Midbrain (tissue), 1 donor: ENCODE results near the gene PTTG1.
A peak's percentile ranks its signal among the peaks of the same experiment; 100 is the strongest.

Source experiments
- DNase-seq: peaks from one replicate; lab custom pipeline; 2025; lab: John Stamatoyannopoulos, UW

Gene PTTG1

DNA sequence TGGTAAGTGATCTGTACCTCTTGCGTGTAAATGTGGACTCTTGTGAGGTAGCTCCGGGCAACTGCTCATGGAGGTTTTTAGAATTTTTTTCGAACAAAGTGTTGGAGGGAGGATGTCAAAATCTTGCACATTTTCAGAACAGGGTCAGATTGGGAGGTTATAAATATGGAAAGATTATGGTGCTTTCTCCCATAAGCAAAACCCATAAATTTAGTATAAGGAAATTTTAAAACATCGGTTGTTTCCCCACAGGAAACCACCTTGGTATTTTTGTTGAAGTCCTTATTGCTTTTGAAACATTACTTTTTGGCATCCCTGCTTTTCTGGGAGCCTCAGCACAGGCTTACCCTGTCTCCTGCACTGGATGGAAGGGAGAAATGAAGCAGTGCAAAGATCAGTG is 33.9 kb downstream of the PTTG1 start:
- no peak for DNase-seq

DNA sequence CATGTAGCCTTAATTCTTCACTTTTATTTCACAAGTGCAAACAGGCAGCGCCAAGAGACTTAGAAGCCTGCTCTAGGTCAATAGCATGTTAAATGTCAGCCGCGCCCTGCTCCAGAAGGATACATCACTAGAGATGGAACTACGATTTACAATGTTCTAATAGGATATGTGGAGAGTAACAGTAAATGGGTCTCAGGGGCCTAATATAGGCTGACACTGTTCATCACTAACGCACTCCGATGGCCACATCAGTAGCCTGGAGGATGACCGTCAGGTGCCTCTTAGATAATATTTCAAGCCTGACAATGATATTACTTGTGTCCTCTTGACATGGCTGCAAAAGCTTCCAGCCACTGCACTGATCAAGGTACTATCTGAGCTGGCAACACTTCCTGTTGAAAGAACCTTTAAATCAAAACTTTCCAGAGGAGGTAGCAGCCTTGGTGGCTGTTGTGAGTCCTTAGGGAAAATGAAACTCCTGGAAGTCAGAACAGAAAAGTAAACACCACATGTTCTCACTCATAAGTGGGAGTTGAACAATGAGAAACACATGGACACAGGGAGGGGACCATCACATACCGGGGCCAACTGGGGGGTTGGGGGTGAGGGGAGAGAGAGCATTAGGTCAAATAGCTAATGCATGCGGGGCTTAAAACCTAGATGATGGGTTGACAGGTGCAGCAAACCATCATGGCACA is 35.0 kb downstream of the PTTG1 start:
- no peak for DNase-seq

DNA sequence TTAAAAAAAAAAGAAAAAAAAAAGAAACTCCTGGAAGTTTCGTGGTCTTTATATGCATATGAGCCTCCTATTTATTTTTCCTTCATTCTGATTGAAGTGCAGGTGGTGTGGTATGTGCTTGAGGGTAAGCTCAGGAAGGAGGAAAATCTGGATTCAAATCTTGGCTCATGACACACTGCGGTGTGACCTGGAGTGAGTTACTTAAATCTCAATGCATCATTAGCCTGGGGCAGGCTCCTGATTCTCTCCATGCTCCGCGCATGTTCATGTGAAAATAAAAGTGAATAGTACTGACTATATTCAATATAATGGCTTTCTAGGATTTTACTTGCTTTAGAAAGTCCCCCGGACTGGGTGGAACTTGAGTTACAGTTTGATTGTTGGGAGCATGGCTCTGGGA is 35.6 kb downstream of the PTTG1 start:
- DNase-seq, result no peak

DNA sequence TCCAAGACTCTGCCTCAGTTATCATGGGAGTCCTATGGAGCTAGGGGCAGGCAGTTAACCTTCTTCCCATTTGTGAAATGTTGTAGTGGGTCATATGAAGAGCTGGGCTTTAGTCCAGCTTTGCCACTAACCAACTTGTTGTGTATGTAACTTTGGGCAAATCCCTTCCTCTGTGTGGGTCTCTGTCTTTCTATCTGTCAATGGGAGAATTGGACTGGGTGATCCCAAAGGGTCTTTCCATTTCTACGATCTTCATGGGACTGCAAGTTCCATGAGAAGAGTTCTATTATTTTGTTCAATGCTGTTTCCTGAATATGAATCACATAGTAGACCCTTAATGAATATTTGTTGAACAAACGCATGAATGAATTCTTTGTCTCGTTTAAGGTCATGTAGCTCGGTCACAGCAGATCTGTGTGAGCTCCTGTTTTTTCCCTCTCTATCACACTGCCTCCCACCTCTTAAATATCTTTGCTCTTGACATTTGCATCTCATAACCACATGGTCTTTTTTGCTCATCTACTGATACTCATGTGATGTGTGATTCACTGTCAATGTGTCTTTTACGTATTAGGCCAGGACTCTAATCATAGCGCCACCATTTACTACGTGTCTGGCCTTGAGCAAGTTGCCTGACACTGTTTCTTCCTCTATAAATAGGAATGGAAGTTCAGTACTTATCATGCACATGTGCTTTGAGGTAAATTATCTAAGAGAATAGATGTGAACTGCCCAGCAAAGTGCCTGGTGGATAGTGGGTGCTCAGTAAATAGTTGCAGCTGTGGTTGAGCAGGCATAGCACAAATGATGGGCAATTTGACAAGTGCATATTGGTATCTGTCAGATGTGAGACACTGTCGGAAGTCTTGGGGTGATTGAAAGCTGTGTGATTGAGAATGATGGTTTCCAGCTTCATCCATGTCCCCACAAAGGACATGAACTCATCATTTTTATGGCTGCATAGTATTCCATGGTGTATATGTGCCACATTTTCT is 37.4 kb downstream of the PTTG1 start:
- DNase-seq, result no peak

DNA sequence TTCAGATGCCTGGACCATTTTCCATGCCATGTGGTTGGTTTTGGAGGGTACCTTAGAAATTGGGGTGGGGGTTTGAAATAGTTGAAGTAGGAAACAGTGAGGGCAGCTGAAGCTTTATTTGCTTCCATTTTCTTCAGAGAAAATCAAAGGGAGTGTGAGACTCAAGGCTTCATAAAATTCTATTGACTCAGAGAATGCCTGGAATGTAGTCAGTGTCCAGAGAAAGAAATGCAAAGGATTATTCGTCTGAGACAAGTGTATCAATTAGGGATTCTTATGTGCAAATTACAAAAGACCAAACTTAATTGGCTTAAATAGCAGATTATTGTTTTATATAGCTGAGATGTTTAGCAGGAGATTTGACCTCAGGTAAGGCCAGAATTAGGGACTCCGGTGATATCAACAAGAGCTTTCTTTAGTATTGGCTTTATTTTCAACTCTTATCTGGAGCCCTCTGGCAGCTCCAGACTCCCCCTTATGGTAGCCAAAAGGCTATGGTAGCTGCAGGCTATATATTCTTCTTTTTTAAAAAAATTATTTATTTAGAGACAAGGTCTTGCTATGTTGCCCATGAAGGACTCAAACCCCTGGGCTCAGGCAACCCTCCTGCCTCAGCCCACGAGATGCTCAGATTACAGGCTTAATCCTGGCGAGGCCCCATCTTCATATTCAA is 38.9 kb downstream of the PTTG1 start:
- DNase-seq, result no peak

DNA sequence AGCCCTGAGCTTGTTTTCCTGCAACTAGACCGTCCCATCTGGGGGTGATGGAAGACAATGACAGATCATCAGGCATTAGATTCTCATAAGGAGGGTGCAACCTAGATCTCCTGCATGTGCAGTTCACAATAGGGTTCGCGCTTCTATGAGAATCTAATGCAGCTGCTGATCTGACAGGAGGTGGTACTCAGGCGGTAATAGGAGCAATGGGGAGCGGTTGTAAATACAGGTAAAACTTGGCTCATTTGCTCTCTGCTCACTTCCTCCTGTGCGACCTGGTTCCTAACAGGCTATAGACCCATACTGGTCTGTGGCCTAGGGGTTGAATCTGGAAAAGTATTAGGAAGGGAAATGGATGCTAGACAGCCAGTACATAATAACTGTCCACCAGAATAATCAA is 39.7 kb downstream of the PTTG1 start:
- no peak for DNase-seq

DNA sequence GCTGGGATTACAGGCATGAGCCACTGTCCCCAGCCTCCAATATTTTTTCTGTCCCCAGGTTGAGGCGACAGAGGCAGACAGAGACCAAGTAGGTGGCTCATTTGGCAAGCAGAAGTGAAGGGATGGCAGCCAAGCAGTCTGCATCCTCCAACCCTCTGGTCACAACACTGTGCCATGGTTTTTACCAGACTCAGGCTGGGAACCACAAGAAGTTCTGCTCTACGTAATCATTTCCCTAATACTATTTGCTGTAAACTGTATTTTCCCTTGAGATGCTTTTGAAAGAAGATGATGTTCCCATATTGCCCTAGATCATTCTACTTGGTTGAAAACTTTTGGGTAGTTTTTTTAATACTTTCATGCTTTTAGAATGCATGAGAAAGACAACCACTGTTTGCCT is 40.5 kb downstream of the PTTG1 start:
- no peak for DNase-seq

DNA sequence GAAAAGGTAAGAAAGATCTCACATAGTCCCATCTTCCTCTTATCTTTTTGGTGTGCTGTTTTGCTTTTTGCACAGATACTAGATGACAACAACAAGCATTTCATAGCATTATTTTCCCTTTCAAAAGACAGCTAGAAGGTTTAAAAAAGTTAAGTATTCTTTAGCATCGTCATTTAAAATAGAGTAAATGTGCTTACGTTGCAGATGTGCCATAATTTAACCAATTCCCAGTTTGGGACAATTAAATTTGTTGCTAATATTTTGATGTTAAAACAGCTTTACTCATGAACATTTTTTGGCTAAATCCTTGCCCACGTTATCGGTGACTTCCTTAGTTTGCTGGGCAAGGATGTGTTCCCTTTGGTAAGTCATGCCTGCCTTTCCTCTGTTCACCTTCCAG is 41.6 kb downstream of the PTTG1 start:
- no peak for DNase-seq

DNA sequence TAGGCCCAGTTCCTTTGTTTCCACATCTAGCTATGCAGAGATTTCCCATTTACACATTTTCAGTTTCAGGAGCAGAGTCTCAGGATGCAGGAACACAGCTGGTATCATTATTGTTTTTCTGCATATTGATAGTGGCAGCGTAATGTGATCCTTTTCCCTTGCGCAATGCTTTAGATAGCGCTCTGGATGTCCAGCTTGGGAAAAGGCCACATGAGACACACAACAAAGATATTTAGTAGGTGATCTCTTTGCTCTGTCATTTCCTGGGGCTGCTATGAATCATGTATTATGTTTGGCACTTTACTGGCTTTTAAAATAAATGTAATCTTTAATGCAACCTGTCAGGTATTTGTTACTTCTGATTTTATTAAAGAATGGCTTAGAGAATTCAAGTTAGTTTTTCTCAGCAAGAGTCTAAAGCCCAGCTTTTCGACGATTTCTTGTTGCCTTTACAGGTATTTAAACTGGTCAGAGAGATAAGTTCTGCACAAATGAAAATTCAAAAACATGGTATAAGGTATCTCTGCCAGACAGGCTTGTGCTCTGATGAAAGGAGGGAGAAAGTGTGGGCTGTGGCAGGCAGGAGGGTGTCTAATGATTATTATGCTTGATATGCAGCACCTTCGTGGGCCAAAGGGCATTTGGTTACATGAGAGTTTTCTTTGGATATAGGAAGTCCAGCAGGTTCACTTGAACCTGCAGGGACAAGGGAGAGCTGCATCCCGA is 42.2 kb downstream of the PTTG1 start:
- DNase-seq, result no peak

DNA sequence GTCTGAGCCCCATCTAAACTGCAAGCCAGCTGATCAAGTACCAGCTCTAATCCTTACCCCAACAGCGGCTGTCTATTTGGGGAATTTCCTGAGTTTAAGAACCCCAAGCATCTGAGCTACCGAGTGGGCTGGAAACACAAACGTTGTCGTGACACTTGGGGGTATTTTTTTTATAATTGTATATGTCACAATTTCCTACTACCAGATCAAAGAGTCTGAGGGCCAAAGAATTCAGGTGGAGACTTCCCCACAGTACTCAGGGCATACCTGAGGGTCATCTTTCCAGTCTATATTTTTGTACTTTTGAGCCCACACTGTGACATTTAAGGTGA is 42.8 kb downstream of the PTTG1 start:
- DNase-seq, result no peak

DNA sequence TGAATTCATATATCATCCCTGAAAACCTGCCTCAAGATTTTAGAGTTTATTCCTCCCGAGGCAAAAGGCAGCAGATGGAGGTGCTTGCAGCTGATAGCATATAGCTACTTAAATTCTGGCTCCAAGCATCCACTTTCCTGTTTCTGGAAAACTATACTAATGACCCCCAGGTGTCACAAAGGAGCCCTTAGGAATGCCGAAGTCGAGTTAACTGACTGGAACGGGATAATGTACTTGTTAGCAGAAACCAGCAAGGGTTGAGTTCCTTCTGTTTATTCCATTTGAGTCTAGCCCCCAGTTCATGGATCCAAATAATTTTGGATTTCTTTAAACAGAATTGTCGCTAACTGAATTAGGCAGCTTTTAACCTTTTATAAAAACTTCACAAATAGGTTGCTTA is 44.5 kb downstream of the PTTG1 start:
- no peak for DNase-seq

DNA sequence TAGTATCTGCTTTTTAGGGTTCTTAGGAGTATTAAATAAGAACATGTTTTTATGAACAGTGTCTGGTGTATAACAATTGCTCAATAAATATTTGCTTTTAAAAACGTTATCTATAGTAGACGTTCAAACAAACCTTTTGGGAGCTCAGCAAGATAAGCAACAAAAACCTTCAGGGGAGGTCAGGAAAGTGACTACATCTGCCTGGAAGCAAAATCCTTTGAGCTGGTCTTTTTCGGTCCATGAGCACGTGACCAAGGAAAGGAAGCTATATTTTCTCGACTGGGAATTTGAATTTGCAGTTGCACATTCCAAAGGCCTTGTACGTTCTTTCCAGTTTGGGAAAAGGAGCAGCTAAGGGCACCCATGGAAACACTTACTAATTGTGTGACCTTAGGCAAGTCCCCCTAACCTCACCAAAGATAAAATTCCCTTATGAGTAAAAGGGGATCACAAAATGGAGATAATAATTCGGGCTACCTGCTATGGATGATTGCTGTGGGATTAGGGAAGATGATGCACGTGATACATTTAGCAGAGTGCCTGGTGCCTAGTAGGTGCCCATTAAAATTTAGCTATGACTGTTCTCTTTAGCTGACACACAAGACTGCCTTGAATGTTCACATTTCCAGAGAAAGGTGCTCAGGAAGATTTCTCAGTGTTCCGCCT is 45.4 kb downstream of the PTTG1 start:
- DNase-seq, result peak; percentile 3

DNA sequence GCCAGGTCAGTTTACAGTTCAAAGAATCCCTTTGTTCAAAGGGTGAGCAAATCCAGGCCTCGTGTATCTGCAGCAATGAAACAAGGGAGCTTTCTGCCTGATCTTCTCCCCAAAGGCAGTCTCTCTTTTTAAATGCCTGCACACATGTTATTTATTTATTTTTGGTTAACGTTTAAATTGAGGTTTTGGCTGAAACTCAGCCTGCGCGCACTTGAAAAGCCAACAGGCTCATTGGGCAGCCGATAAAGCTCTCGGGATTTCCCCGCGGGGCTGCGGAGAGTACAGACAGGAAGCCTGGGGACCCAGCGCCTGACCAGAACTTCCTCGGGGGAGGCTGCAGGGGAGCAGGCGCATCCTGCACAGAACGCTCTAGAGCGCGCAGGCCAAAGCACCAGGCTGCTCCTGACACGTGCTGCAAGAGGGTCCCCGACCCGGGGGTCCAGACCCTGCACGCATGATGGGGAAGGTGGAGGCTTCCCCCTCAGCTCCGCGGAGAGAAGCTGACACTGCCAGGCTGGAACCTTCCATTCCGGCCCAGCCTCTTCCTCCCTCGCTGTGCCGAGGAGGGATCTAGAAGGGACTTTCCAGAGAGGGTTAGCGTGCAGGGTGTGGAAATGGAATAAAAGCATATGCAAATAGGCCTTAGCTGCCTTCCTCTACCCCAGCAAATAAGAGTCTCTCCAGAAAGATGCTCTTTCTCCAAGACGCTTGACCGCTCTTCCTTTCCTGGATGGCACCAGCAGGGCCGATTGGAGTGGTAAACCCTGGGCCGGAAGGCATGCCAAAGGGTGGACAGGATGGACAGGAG is 46.1 kb downstream of the PTTG1 start:
- no peak for DNase-seq

DNA sequence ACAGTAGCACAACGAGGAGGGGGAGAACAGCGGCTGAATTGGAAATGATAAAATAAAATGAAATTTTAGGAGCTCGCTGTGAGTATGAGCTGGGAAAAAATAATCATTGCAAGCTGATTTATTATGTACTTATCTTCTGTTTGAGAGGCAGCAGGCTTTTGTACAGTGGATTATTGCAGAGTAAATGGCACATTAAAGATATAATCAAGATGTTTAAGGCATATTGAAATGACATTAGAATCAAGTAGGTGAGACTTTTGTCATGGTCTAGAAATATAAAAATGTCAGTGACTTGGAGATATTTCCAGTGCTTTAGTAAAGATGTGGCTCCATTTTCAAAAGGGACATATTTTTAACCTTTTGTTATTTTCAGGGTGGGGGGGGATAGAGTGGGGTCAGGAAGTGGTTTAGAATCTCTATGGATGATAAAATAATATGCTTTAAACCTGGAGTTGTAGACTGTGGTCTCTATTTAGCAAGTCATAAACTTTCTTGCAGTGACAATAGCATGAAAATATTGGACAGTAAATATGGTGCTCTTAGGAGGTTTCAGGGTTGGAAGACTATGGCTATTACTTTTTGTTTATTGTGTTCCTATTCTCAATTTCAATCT is 46.8 kb downstream of the PTTG1 start:
- no peak for DNase-seq

DNA sequence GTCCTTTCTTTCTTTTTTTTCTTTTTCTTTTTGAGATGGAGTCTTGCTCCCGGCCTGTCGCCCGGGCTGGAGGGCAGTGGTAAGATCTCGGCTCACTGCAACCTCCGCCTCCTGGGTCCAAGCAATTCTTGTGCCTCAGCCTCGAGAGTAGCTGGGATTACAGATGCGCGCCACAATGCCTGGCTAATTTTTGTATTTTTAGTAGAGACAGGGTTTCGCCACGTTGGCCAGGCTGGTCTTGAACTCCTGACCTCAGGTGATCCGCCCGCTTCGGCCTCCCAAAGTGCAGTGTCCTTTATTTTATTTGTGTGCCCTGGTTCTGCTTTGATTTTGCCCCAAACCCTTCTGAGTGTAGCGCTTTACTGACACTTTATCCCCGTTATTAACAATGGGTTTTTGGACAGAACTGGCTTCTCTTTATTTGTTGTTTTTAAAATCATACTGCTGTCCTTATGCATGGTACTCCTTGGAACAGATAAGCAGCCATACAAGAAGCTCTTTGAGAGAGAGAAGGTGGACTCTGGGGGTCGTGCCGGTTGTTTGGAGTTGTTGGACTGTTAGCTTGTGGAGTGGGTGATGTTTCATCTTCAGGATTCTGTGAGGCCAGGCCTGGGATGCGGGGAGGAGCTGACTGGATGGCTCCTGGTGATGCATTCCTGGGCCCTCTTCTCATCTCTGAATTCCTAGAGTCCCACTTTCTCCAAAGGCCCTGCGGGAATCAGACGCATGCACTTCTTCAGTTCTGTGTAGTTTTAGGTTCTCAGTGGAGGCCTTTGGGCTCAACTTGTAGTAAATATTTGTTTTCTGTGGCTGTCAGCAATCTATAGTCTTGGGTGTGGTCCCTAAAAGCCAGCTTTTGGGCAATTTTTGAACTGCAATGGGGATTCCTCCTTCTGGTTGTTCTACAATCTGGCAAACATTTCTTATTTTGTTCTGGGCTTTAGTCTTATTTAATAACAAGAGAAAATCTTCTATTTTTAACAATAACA is 47.8 kb downstream of the PTTG1 start:
- DNase-seq, result no peak

DNA sequence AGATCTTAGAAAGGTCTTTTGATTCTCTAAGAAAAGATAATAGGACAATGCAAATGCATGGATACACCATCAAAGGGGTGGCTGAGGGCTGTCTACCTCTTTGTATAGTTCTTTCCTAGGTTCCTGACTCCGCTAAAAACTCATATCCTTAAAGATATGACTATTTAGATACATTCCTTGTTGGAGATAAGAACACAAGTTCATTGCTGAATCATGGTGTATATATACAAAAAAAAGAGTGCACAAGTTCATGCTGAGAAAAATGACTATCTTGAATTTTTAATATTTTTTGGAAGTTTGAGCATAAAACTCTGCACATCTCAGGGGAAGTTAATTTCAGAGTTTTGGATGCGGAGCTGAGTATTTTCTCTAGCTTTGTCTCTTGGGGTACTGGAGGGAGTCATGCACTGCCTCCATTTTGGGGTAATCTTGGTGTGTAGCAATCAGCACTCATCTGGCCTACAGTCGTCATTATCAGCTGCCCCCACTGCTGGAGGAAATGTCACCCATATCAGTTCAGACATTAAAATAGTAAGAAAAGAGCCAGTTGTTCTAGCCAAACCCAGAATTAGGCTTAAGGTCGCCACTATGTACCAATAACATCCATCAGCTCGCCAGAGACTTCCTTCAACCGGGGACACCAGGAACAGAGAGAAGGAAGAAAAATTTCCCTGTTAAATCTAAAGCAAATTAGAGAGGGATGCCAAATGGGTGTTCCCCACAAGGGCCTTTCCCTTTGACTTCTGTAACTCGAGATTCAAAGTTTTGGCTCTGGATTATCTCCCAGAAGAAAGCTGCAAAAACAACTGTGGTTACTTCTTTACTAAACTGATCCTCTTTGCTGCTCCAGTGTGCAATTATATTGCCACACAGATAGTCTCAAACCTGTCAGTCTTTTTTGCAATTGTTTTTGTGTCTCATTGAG is 49.0 kb downstream of the PTTG1 start:
- no peak for DNase-seq

DNA sequence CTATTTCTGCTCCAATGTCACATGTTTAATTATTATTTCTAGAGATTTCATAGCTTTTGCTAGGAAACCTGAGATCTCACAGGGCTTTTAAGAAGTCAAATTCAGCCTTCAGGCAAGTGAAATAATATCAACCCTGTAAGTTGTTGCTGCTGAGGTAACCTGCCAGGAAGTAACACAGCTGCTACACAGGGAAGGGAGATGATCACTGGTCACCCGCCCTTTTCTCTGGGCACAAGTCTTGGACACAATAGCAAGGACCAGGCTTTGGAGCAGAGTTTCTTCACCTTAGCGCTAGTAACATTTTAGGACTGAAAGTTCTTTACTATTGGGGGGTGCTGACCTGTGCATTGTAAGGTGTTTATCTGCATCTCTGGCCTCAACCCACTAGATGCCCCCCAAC is 50.1 kb downstream of the PTTG1 start:
- no peak for DNase-seq

DNA sequence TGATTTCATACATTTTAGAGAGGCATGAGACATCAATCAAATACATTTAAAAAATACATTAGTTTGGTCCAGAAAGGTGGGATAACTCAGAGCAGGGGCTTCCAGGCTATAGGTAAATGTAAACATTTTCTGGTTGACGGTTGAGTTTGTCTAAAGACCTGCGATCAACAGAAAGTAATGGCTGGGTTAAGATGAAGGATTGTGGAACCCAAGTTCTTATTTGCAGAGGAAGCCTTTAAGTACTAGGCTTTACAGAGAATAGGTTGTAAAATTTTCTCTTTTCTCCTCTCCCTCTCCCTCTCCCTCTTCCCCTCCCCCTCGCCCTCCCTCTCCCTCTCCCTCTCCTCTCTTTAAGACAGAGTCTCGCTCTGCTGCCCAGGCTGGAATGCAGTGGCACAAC is 50.8 kb downstream of the PTTG1 start:
- DNase-seq, result no peak
